ENCODE data around the gene SOX8.

Gene SOX8

GRCh38 chr16:974611-975261 is 6.8 kb upstream of the SOX8 start:
- no peak for DNase-seq

GRCh38 chr16:975291-975690 is 6.3 kb upstream of the SOX8 start:
- DNase-seq = no peak

- no peak for DNase-seq
Observed at GRCh38 chr16:976389-976931, 5.1 kb upstream of the SOX8 start.

GRCh38 chr16:977081-977701 is 4.4 kb upstream of the SOX8 start:
- no peak for DNase-seq

GRCh38 chr16:977896-978295 is 3.7 kb upstream of the SOX8 start:
- no peak for DNase-seq

GRCh38 chr16:978403-978802 is 3.2 kb upstream of the SOX8 start:
- DNase-seq = no peak

- no peak for DNase-seq
Observed at GRCh38 chr16:979147-979546, 2.4 kb upstream of the SOX8 start.

- DNase-seq = no peak
Observed at GRCh38 chr16:979859-980594, 1.5 kb upstream of the SOX8 start.

- no peak for DNase-seq
Observed at GRCh38 chr16:980595-980854, 1.0 kb upstream of the SOX8 start.

GRCh38 chr16:982145-983043 is 824 bp downstream of the SOX8 start:
- DNase-seq = no peak

- DNase-seq = no peak
Observed at GRCh38 chr16:983044-984030, 1.8 kb downstream of the SOX8 start.

GRCh38 chr16:984121-984694 is 2.6 kb downstream of the SOX8 start:
- no peak for DNase-seq

GRCh38 chr16:984736-985636 is 3.4 kb downstream of the SOX8 start:
- no peak for DNase-seq

GRCh38 chr16:985646-986400 is 4.3 kb downstream of the SOX8 start:
- DNase-seq = no peak

GRCh38 chr16:986411-986810 is 4.8 kb downstream of the SOX8 start:
- no peak for DNase-seq

GRCh38 chr16:986925-987582 is 5.5 kb downstream of the SOX8 start:
- no peak for DNase-seq

- DNase-seq = no peak
Observed at GRCh38 chr16:987906-988305, 6.3 kb downstream of the SOX8 start.

- no peak for DNase-seq
Observed at GRCh38 chr16:988471-989353, 7.1 kb downstream of the SOX8 start.
